ENCODE measurements around the gene TTC39C.

TTC39C gene

DNA sequence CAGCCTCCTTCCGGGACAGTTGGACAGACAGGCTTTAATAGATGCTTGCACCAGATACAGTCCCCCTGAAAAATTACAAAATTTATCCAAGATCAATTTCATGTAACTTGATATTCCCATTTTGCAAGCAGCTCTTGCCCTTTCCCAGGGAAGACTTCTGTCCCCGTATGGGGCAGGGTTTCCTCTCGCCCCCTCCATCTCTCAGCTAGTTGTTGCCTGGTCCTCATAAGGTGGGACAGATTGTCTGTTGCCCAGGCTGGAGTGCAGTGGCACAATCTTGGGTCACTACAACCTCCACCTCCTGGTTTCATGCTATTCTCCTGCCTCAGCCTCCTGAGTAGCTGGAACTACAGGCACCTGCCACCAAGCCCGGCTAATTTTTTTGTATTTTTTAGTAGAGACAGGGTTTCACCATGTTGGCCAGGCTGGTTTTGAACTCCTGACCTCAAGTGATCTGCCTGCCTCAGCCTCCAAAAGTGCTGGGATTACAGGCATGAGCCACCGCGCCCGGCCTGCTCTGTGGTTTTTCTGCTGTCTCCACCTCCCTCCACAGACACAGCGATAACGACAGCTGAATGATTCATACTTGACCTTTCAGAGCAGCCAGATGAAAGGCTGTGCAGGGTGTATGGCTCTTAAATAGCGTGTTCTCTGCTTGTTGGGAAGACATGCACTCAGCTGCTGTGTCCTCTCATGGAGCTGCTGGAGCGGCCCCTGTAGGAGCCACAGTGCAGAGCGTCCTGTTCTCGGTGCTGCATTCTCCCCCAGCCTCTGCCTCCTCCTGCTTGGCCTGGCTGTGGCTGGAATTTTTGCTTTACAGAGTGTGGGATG, 61.4 kb downstream of the TTC39C start:
- TF ChIP-seq, protein P1, sequence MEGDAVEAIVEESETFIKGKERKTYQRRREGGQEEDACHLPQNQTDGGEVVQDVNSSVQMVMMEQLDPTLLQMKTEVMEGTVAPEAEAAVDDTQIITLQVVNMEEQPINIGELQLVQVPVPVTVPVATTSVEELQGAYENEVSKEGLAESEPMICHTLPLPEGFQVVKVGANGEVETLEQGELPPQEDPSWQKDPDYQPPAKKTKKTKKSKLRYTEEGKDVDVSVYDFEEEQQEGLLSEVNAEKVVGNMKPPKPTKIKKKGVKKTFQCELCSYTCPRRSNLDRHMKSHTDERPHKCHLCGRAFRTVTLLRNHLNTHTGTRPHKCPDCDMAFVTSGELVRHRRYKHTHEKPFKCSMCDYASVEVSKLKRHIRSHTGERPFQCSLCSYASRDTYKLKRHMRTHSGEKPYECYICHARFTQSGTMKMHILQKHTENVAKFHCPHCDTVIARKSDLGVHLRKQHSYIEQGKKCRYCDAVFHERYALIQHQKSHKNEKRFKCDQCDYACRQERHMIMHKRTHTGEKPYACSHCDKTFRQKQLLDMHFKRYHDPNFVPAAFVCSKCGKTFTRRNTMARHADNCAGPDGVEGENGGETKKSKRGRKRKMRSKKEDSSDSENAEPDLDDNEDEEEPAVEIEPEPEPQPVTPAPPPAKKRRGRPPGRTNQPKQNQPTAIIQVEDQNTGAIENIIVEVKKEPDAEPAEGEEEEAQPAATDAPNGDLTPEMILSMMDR (IDR thresholded peaks at IDR 0.05; ENCODE audit: borderline replicate concordance, control extremely low read depth, extremely low read depth, insufficient read depth, missing control alignments), result peak; percentile 20
- in situ Hi-C loops (cut with MboI; ENCODE audit: low sequenced_read_pairs, unreplicated experiment), result loop anchor here (25.0 kb wide), 1 partner anchor 111 kb away; no protein-coding TSS in a partner anchor
- DNase-seq (ENCODE audit: low spot score), result peak; percentile 64

DNA sequence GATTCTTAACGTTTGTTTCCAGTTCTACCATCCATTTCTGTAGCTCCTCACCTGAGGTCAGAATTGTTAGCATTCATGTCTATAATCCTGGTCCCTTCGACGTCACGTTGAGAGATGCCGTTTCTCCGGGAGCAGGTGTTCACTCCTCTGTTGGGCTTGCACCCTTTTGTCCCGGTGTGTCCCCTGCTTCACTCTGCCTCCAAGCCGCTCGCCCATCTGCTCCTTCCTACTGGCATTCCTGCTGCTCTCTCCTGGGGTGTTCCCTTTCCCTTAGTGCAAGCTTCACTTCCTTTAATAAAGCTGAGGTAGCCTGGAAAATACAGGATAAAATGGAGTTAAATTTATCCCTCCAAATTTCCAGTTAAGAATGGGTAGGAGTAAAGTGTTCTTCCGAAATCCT, 62.4 kb downstream of the TTC39C start:
- TF ChIP-seq, protein P1 (IDR thresholded peaks at IDR 0.05; ENCODE audit: borderline replicate concordance, control extremely low read depth, extremely low read depth, insufficient read depth, missing control alignments), result no peak
- DNase-seq (ENCODE audit: low spot score), result no peak
- in situ Hi-C loops (cut with MboI; ENCODE audit: low sequenced_read_pairs, unreplicated experiment), result loop anchor here (25.0 kb wide), 1 partner anchor 110 kb away; no protein-coding TSS in a partner anchor

DNA sequence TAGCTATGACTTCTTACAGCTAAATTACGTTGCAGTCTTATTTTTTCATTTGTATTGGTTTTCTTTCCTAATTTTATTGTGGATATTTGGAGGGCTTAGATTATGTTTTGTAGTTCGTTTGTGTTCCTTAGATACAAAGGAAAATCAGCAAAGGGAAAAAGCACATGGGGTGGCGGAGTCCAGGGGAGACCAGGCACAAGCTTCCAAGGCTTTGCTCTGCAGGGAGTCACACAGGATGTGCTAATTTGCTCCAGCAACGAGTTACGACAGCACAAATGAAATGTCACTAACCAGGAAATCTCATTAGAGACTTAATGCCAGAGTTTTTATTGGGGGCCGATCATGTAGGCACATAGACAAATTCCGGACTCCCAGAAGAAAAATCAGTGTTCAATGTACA, 63.8 kb downstream of the TTC39C start:
- TF ChIP-seq, protein P1 (IDR thresholded peaks at IDR 0.05; ENCODE audit: borderline replicate concordance, control extremely low read depth, extremely low read depth, insufficient read depth, missing control alignments), result no peak
- DNase-seq (ENCODE audit: low spot score), result no peak
- in situ Hi-C loops (cut with MboI; ENCODE audit: low sequenced_read_pairs, unreplicated experiment), result loop anchor here (25.0 kb wide), 1 partner anchor 109 kb away; no protein-coding TSS in a partner anchor

DNA sequence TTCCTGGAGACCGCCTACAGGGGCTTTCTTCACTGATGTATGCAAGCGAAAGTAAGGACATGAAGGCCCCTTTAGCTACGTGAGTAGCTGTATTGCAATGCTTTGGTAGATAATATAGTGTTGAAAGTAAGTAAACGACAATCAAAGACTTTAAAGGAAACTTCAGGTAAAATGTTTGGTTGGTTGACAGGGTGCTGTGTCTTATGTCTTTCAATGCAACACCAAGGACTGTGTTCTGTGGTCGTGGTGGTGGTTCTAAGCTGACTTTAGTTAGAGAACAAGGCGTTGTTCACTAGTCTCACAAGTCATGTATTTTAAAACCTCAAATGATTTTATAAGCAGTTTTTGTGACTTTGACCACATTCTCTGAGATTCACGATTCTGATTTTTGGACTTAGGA, 66.3 kb downstream of the TTC39C start:
- in situ Hi-C loops (cut with MboI; ENCODE audit: low sequenced_read_pairs, unreplicated experiment), result loop anchor here (25.0 kb wide), 1 partner anchor 106 kb away; no protein-coding TSS in a partner anchor
- TF ChIP-seq, protein P1 (IDR thresholded peaks at IDR 0.05; ENCODE audit: borderline replicate concordance, control extremely low read depth, extremely low read depth, insufficient read depth, missing control alignments), result no peak
- DNase-seq (ENCODE audit: low spot score), result no peak

DNA sequence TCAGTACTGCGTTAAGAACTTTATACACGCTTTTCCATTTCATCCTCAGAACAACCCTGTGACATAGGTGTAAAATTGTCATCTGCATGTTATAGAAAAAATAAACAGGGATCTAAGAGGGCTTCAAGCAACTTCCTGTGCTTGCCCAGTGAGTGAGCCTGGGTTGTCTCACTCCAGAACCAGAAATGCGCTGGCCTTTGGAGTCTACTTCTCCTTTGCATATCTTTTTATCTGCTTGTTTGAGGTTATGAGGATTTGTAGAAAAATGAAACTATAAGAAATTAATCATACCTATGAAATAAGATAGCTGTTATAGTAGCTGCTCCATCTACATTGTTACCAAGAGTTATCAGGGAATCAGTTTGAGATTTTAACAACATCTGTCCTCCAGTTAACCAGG, 69.0 kb downstream of the TTC39C start:
- TF ChIP-seq, protein P1 (IDR thresholded peaks at IDR 0.05; ENCODE audit: borderline replicate concordance, control extremely low read depth, extremely low read depth, insufficient read depth, missing control alignments), result no peak
- DNase-seq (ENCODE audit: low spot score), result no peak
- in situ Hi-C loops (cut with MboI; ENCODE audit: low sequenced_read_pairs, unreplicated experiment), result loop anchor here (25.0 kb wide), 1 partner anchor 104 kb away; no protein-coding TSS in a partner anchor

DNA sequence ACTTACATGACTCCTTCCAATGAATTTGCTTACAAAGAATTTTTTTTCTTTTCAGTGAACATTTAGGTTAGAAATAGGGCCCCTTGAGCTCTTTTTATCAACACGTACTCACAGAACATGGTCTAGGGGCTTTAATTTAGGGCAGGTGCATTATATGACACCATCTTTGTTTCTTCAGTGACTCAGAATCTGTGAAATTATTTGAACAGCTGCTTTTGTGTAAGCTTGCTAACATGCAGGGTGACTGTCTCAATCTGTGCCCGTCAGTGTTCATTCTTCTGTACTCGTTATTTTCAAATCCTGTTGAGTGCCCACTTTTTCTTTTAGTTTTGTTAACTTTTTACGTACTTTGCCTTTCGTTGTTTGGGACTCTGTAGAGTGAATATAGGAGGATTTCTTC, 71.5 kb downstream of the TTC39C start:
- in situ Hi-C loops (cut with MboI; ENCODE audit: low sequenced_read_pairs, unreplicated experiment), result loop anchor here (25.0 kb wide), 1 partner anchor 101 kb away; no protein-coding TSS in a partner anchor
- no peak for DNase-seq (ENCODE audit: low spot score)
- TF ChIP-seq, protein P1 (IDR thresholded peaks at IDR 0.05; ENCODE audit: borderline replicate concordance, control extremely low read depth, extremely low read depth, insufficient read depth, missing control alignments), result no peak
